Measurements from ENCODE around the gene COX17. TPM values are rescaled to one million over a fixed set of nuclear protein-coding genes. Genes with fewer than 3 reads are reported as not detected.

COX17 gene
- total and polyA plus RNA-seq, 2 of the 13 experiments (the other 11 are each of a cell fraction or from before 2014, with no cell fraction given) = 41.4 to 51.0 TPM

DNA sequence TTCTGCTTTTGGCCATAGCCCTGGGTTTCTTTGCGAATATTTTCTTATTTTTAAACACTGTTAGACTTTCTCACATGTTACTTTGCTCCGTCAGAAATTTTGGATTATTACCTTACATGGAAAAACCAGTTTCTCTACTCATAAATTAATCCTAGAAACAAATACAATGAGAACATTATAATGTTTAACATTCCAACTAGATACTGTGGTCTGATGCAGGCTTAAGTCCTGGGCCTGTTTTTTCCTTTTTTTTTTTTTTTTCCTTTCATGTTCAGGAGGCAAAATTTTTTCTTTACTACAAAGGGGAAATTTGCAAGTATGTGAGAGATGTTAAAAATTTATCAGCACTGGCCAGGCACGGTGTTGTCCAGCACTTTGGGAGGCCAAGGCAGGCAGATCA, 45.7 kb downstream of the COX17 start (continued):
- TF ChIP-seq, protein P1, sequence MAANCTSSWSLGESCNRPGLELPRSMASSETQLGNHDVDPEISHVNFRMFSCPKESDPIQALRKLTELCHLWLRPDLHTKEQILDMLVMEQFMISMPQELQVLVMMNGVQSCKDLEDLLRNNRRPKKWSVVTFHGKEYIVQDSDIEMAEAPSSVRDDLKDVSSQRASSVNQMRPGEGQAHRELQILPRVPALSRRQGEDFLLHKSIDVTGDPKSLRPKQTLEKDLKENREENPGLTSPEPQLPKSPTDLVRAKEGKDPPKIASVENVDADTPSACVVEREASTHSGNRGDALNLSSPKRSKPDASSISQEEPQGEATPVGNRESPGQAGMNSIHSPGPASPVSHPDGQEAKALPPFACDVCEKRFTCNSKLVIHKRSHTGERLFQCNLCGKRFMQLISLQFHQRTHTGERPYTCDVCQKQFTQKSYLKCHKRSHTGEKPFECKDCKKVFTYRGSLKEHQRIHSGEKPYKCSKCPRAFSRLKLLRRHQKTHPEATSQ (CRISPR knock-in tag; IDR thresholded peaks at IDR 0.05; ENCODE audit: borderline replicate concordance) = no peak
- TF ChIP-seq PAX8 (CRISPR knock-in tag; IDR thresholded peaks at IDR 0.05; ENCODE audit: borderline replicate concordance) = no peak
- TF ChIP-seq BCL6 (CRISPR knock-in tag; IDR thresholded peaks at IDR 0.05) = no peak
- TF ChIP-seq, protein P2, sequence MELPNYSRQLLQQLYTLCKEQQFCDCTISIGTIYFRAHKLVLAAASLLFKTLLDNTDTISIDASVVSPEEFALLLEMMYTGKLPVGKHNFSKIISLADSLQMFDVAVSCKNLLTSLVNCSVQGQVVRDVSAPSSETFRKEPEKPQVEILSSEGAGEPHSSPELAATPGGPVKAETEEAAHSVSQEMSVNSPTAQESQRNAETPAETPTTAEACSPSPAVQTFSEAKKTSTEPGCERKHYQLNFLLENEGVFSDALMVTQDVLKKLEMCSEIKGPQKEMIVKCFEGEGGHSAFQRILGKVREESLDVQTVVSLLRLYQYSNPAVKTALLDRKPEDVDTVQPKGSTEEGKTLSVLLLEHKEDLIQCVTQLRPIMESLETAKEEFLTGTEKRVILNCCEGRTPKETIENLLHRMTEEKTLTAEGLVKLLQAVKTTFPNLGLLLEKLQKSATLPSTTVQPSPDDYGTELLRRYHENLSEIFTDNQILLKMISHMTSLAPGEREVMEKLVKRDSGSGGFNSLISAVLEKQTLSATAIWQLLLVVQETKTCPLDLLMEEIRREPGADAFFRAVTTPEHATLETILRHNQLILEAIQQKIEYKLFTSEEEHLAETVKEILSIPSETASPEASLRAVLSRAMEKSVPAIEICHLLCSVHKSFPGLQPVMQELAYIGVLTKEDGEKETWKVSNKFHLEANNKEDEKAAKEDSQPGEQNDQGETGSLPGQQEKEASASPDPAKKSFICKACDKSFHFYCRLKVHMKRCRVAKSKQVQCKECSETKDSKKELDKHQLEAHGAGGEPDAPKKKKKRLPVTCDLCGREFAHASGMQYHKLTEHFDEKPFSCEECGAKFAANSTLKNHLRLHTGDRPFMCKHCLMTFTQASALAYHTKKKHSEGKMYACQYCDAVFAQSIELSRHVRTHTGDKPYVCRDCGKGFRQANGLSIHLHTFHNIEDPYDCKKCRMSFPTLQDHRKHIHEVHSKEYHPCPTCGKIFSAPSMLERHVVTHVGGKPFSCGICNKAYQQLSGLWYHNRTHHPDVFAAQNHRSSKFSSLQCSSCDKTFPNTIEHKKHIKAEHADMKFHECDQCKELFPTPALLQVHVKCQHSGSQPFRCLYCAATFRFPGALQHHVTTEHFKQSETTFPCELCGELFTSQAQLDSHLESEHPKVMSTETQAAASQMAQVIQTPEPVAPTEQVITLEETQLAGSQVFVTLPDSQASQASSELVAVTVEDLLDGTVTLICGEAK (IDR thresholded peaks at IDR 0.05) = no peak
- TF ChIP-seq, protein P2 (CRISPR knock-in tag; IDR thresholded peaks at IDR 0.05) = no peak
- no peak for TF ChIP-seq RXRA (CRISPR knock-in tag; IDR thresholded peaks at IDR 0.05)
- no peak for TF ChIP-seq FOXA1 (IDR thresholded peaks at IDR 0.05)
- TF ChIP-seq FOXA1 (CRISPR knock-in tag; IDR thresholded peaks at IDR 0.05) = no peak
- TF ChIP-seq CCDC6 (CRISPR knock-in tag; IDR thresholded peaks at IDR 0.05) = no peak
